Endothelial cell of umbilical vein (primary cell): ENCODE results near the gene GFPT1. TPM values are rescaled to one million over a fixed set of nuclear protein-coding genes. Genes with fewer than 3 reads are reported as not detected.

Source experiments
- BruUV-seq: library from RNA; stranded (reverse); fragments of 400-500 nt; replicated peaks from 2 replicates; lab custom pipeline; 2021; lab: Mats Ljungman, UMichigan
- CTCF ChIA-PET: fragments of 300-600, 350-600 bp; sonication (Branson Sonifier 250); formaldehyde crosslinking; loops from one replicate; lab custom pipeline; 2021; ENCODE audit warnings: antibody characterized with exemption, inconsistent platforms; lab: Charles Lee
- POLR2A ChIA-PET: fragments of 300-600, 350-600 bp; sonication (Branson Sonifier 250); formaldehyde crosslinking; loops from one replicate; lab custom pipeline; 2021; ENCODE audit warnings: antibody characterized with exemption, inconsistent platforms; lab: Charles Lee
- DNase-seq: peaks from one replicate; pipeline ENCODE4 v3.0.0-alpha.2; 2011; ENCODE audit warnings: low read depth, low spot score
- FAIRE-seq: peaks from 2 replicates; lab custom pipeline; 2011; peaks lifted over from hg19 to GRCh38; lab: Jason Lieb, UNC
- H2AFZ ChIP-seq: 2 replicates; pipeline ENCODE4 v1.6.0; 2012; ENCODE audit warnings: low read depth, low read length, control low read depth, inconsistent platforms
- H3K27ac ChIP-seq: 2 replicates; pipeline ENCODE4 v1.5.1; 2011; ENCODE audit warnings: low read depth, mild to moderate bottlenecking, control low read depth, low read length, moderate library complexity; ENCODE audit not compliant: insufficient read depth
- H3K27me3 ChIP-seq, 2 experiments: 2 replicates each; pipeline versions ENCODE4 v1.6.0 to v1.6.1; 2011; ENCODE audit warnings: low read length in 2 of 2, mixed read lengths in 1 of 2; ENCODE audit not compliant: control insufficient read depth in 2 of 2, insufficient read depth in 2 of 2
- H3K36me3 ChIP-seq, 2 experiments: 2 replicates in 1 of 2; 3 replicates in 1 of 2; pipeline ENCODE4 v1.5.1; 2011; ENCODE audit warnings: low read length in 2 of 2, mild to moderate bottlenecking in 1 of 2, moderate library complexity in 1 of 2; ENCODE audit not compliant: control insufficient read depth in 2 of 2, insufficient read depth in 2 of 2; ENCODE audit errors: extremely low read depth in 1 of 2
- H3K4me1 ChIP-seq: 3 replicates; pipeline ENCODE4 v1.5.1; 2011; ENCODE audit warnings: mild to moderate bottlenecking, low read length; ENCODE audit not compliant: control insufficient read depth, insufficient read depth; ENCODE audit errors: extremely low read depth
- H3K4me2 ChIP-seq: 2 replicates; pipeline ENCODE4 v1.6.1; 2011; ENCODE audit warnings: low read length, control low read depth, mixed read lengths; ENCODE audit not compliant: insufficient read depth
- H3K4me3 ChIP-seq, 3 experiments: fragments of 200-600 bp in 1 of 3; sonication (generic), shearing (Covaris generic) in 1 of 3; replicated peaks in 1 of 3; 2 replicates each; pipeline ENCODE4 v1.5.1; 2011 to 2016; ENCODE audit warnings: control low read depth in 3 of 3, low read length in 3 of 3, mild to moderate bottlenecking in 2 of 3, inconsistent platforms in 1 of 3, low read depth in 1 of 3, moderate library complexity in 1 of 3; ENCODE audit not compliant: insufficient read depth in 1 of 3
- H3K79me2 ChIP-seq: 2 replicates; pipeline ENCODE4 v1.6.0; 2012; ENCODE audit warnings: low read length, inconsistent platforms; ENCODE audit not compliant: control insufficient read depth, insufficient read depth
- H3K9ac ChIP-seq: replicated peaks from 2 replicates; pipeline ENCODE3; 2011; ENCODE audit warnings: low read length, control low read depth; ENCODE audit not compliant: insufficient read depth; ENCODE audit errors: extremely low read depth
- H3K9me1 ChIP-seq: replicated peaks from 3 replicates; pipeline ENCODE4 v1.6.0; 2011; ENCODE audit warnings: mild to moderate bottlenecking, low read length; ENCODE audit not compliant: control insufficient read depth, insufficient read depth; ENCODE audit errors: extremely low read depth
- H3K9me3 ChIP-seq: replicated peaks from 2 replicates; pipeline ENCODE4 v1.5.1; 2012; ENCODE audit warnings: low read length, inconsistent platforms; ENCODE audit not compliant: control insufficient read depth, insufficient read depth
- H4K20me1 ChIP-seq: replicated peaks from 2 replicates; pipeline ENCODE3; 2011; ENCODE audit warnings: mild to moderate bottlenecking, low read length; ENCODE audit not compliant: control insufficient read depth, insufficient read depth; ENCODE audit errors: extremely low read depth
- GATA2 ChIP-seq: IDR thresholded peaks from 2 replicates; pipeline ENCODE4 v1.7.0; 2011; ENCODE audit warnings: low read depth, mild to moderate bottlenecking, moderate library complexity, mixed read lengths, low read length; ENCODE audit not compliant: insufficient read length, insufficient read depth
- JUN ChIP-seq: IDR thresholded peaks from 2 replicates; pipeline ENCODE4 v1.6.1; 2011; ENCODE audit warnings: borderline replicate concordance, low read depth; ENCODE audit not compliant: insufficient read length, insufficient read depth
- MAX ChIP-seq: IDR thresholded peaks from 2 replicates; pipeline ENCODE4 v1.6.1; 2011; ENCODE audit not compliant: insufficient read depth, insufficient read length
- MYC ChIP-seq: IDR thresholded peaks from one replicate; pipeline ENCODE4 v1.6.1; 2011; ENCODE audit warnings: mild to moderate bottlenecking, low read depth, low read length
- POLR2A ChIP-seq: IDR thresholded peaks from 2 replicates; pipeline ENCODE4 v1.6.1; 2012; ENCODE audit warnings: low read depth, mild to moderate bottlenecking, control low read depth, low read length
- POLR2AphosphoS5 ChIP-seq: IDR thresholded peaks from 2 replicates; pipeline ENCODE4 v1.6.1; 2012; ENCODE audit warnings: low read depth, mild to moderate bottlenecking, control low read depth, low read length, moderate library complexity; ENCODE audit not compliant: insufficient read depth
- dilution Hi-C: fragments of 300-500 bp; cut with MboI; formaldehyde crosslinking; loops from one replicate; pipeline ENCODE4 v1.15.0; 2019; ENCODE audit warnings: low sequenced_read_pairs; ENCODE audit not compliant: extremely low pct_ligation_motif_present
- intact Hi-C: fragments of 100-400 bp; cut with micrococcal nuclease; formaldehyde crosslinking; loops from one replicate; pipeline ENCODE4 v1.10.0; 2022
- polyA plus RNA-seq, 4 experiments: library from polyadenylated mRNA; depleted of rRNA in 3 of 4; stranded (reverse) in 3 of 4; unstranded in 1 of 4; fragments of >200 nt; gene quantifications; 2 replicates each; pipeline versions ENCODE4 v1.2.1 to v1.2.3, GENCODE V29; 2011 to 2012; ENCODE audit warnings: missing spikeins in 1 of 4
- total RNA-seq: library from RNA; stranded (reverse); gene quantifications from 2 replicates; pipeline ENCODE4 v1.2.3, GENCODE V29; 2021

Gene GFPT1
- total and polyA plus RNA-seq, 2 donors (not counting 3 experiments of a cell fraction or from before 2014, with no cell fraction given), result 8.8 to 38.7 TPM

- BruUV-seq, result no TSS peak
- Histone ChIP-seq H3K4me1 (no peaks in the 10 kb centered on the region), H3K4me3 (no peak overlapping the region), H3K9me3 (no peaks in the 10 kb centered on the region), H3K9me1 (no peaks in the 10 kb centered on the region), H2AFZ (no peak overlapping the region), H3K27me3 (no peaks in the 10 kb centered on the region), H3K36me3 (peaks cover 13 to 18% of the 10 kb centered on the region in 2 experiments), H4K20me1 (no peaks in the 10 kb centered on the region), H3K27ac (no peak overlapping the region), H3K9ac (no peak overlapping the region), H3K4me2 (no peak overlapping the region), H3K79me2 (no peaks in the 10 kb centered on the region)
- POLR2A ChIA-PET, result no interaction called here
- CTCF ChIA-PET, result interaction anchor here (1.5 to 2.7 kb wide), 2 partner anchors 10 to 27 kb away, joined by 3 to 7 read pairs; no protein-coding TSS in a partner anchor
- DNase-seq, result no peak
- intact Hi-C loops, result no loop called here
- FAIRE-seq, result no peak
- dilution Hi-C loops, result no loop called here
- TF ChIP-seq MAX (no peak), GATA2 (no peak)
Measured at GRCh38 chr2:69348781-69349180, 38.2 kb downstream of the GFPT1 start.

GRCh38 chr2:69345434-69345833 lies 41.6 kb downstream of the GFPT1 start:
- Histone ChIP-seq H3K9me1 (no peaks in the 10 kb centered on the region), H3K79me2 (no peaks in the 10 kb centered on the region), H3K27ac (no peak overlapping the region), H3K4me3 (no peak overlapping the region), H3K4me2 (no peak overlapping the region), H3K36me3 (peaks cover 19 to 35% of the 10 kb centered on the region in 2 experiments), H4K20me1 (no peaks in the 10 kb centered on the region), H3K4me1 (no peaks in the 10 kb centered on the region), H3K9me3 (no peaks in the 10 kb centered on the region), H3K9ac (no peak overlapping the region), H3K27me3 (no peaks in the 10 kb centered on the region), H2AFZ (no peak overlapping the region)
- no TSS peak for BruUV-seq
- no peak for FAIRE-seq
- TF ChIP-seq POLR2AphosphoS5, result no peak
- TF ChIP-seq GATA2, result no peak
- no peak for TF ChIP-seq JUN
- no peak for TF ChIP-seq MYC
- TF ChIP-seq POLR2A, result no peak
- intact Hi-C loops, result no loop called here
- CTCF ChIA-PET, result interaction anchor here (0.9 kb wide), 1 partner anchor 18 kb away, joined by 3 read pairs; no protein-coding TSS in a partner anchor
- dilution Hi-C loops, result no loop called here
- POLR2A ChIA-PET, result no interaction called here
- no peak for DNase-seq
